Psoas muscle (tissue), 8 donors: ENCODE measurements around the gene C10orf67. TPM values are rescaled to one million over a fixed set of nuclear protein-coding genes. Genes with fewer than 3 reads are reported as not detected.

Experiments used
- ATAC-seq, 4 donors: fragments of 200-7000 bp; cut with Tn5 transposase; one replicate each; pipeline ENCODE4 v1.9.1; 2020; ENCODE audit warnings: moderate library complexity in 3 of 4, mild to moderate bottlenecking in 2 of 4
- DNase-seq, 2 donors: peaks; one replicate each; pipeline ENCODE4 v3.0.0-alpha.2; 2020
- H3K27ac ChIP-seq: fragments of 200-600 bp; one replicate; pipeline ENCODE4 v1.8.0; 2022
- H3K27me3 ChIP-seq, 3 donors: fragments of 200-600 bp in 1 of 3; one replicate each; pipeline versions ENCODE4 v1.6.1 to v1.8.0; 2013 to 2022; ENCODE audit warnings: low read length in 2 of 3, mild to moderate bottlenecking in 2 of 3, moderate library complexity in 1 of 3; ENCODE audit not compliant: insufficient read depth in 3 of 3
- H3K36me3 ChIP-seq, 2 donors: fragments of 200-600 bp in 1 of 2; one replicate each; pipeline versions ENCODE4 v1.6.1 to v1.8.0; 2013 to 2022; ENCODE audit warnings: low read depth in 1 of 2, mild to moderate bottlenecking in 1 of 2, moderate library complexity in 1 of 2; ENCODE audit not compliant: insufficient read depth in 1 of 2
- H3K4me1 ChIP-seq: fragments of 200-600 bp; one replicate; pipeline ENCODE4 v1.8.0; 2022
- H3K4me3 ChIP-seq: fragments of 200-600 bp; one replicate; pipeline ENCODE4 v1.8.0; 2022; ENCODE audit warnings: mild to moderate bottlenecking
- H3K9me3 ChIP-seq: fragments of 200-600 bp; one replicate; pipeline ENCODE4 v1.8.0; 2022
- CTCF ChIP-seq: fragments of 200-600 bp; IDR thresholded peaks from one replicate; pipeline ENCODE4 v1.8.0; 2022; ENCODE audit warnings: antibody characterized with exemption
- WGBS, 3 donors: extraction: QIAGEN DNeasy Blood & Tissue Kit; methylation state at CpG; one replicate each; pipeline versions ENCODE4 v1.1.6 to v1.1.7; 2013; 5-methylcytosine and 5-hydroxymethylcytosine counted together
- intact Hi-C, 2 donors: fragments of 100-400 bp; cut with DNase I; formaldehyde crosslinking; loops; one replicate each; pipeline versions ENCODE4 v1.11.0 to v1.14.2; 2022
- polyA plus RNA-seq, 3 donors: library from polyadenylated mRNA; stranded (reverse); fragments of 200-250 nt; gene quantifications; one replicate each; pipeline ENCODE4 v1.2.3, GENCODE V29; 2013
- total RNA-seq, 4 donors: library from RNA; stranded (reverse); fragmentation: NEBNext Ultra II Directional in 2 of 4; extraction: Animal tissue kit (Norgen Biotek cat#: 25700) in 2 of 4; gene quantifications; one replicate each; pipeline versions ENCODE4 v1.2.1 to v1.2.4, GENCODE V29; 2021 to 2023
- donor health status: healthy with polysubstance abuse.
- donor health status: DM: no; HTN: no; CAD: no; lungs with moderate emphysema.
- donor health status: Bipolar disorder and iron deficiency.
- donor health status: healthy.
- donor health status: DM: yes; HTN: yes; CAD: no.
- donor health status: DM: no; HTN: no; CAD: no.
- donor health status: DM: no; HTN: no; CAD: no.
- donor health status: DM: yes; HTN: yes; CAD: no.

Gene C10orf67
- total and polyA plus RNA-seq, 7 donors: 0.01 to 0.67 (median 0.06) TPM; not detected in 2

GRCh38 chr10:23190872-23191763, 153.5 kb downstream of the C10orf67 start:
- intact Hi-C loops: no loop called here
- WGBS, 3 donors: 2 to 3% (median 2%) methylated on average over 35 to 36 of the region's 36 CpGs

GRCh38 chr10:23189024-23189423, 155.6 kb downstream of the C10orf67 start:
- DNase-seq (no peak), ATAC-seq (no peak)
- intact Hi-C loops: no loop called here
- Histone ChIP-seq H3K4me1 (no peaks in the 10 kb centered on the region), H3K27ac (no peak overlapping the region), H3K9me3 (no peaks in the 10 kb centered on the region), H3K36me3 (no peaks in the 10 kb centered on the region), H3K4me3 (no peak overlapping the region), H3K27me3 (peaks cover 11 to 77% (median 12%) of the 10 kb centered on the region in 3 donors)
- 10 to 22% (median 18%) methylated on average over 5 of the region's 5 CpGs for WGBS, 3 donors
- no peak for TF ChIP-seq CTCF

More at GRCh38 chr10:23190872-23191763, 153.5 kb downstream of the C10orf67 start:
- Histone ChIP-seq H3K4me1 (peaks cover 4% of the 10 kb centered on the region), H3K4me3 (no peak overlapping the region), H3K27me3 (peaks cover 12 to 86% (median 21%) of the 10 kb centered on the region in 3 donors), H3K9me3 (no peaks in the 10 kb centered on the region), H3K36me3 (no peaks in the 10 kb centered on the region), H3K27ac (no peak overlapping the region)
- no peak for DNase-seq
- TF ChIP-seq CTCF: no peak
- ATAC-seq: no peak

GRCh38 chr10:23187155-23187554, 157.4 kb downstream of the C10orf67 start:
- Histone ChIP-seq H3K4me3 (no peak overlapping the region), H3K36me3 (no peaks in the 10 kb centered on the region), H3K27ac (no peak overlapping the region), H3K27me3 (peaks cover 4 to 58% (median 6%) of the 10 kb centered on the region in 3 donors), H3K4me1 (no peaks in the 10 kb centered on the region), H3K9me3 (no peaks in the 10 kb centered on the region)
- no peak for TF ChIP-seq CTCF
- WGBS, 3 donors: 48 to 78% (median 61%) methylated on average over 1 of the region's 1 CpG
- ATAC-seq (no peak), DNase-seq (no peak)
- intact Hi-C loops: no loop called here

- TF ChIP-seq CTCF: no peak
- Histone ChIP-seq H3K27me3 (peaks cover 2 to 54% (median 6%) of the 10 kb centered on the region in 3 donors), H3K27ac (no peak overlapping the region), H3K4me3 (no peak overlapping the region), H3K9me3 (no peaks in the 10 kb centered on the region), H3K36me3 (no peaks in the 10 kb centered on the region), H3K4me1 (no peaks in the 10 kb centered on the region)
- DNase-seq (no peak), ATAC-seq (no peak)
- 21 to 30% (median 24%) methylated on average over 5 of the region's 5 CpGs for WGBS, 3 donors
- intact Hi-C loops: no loop called here
Measured at GRCh38 chr10:23186697-23187096, 157.9 kb downstream of the C10orf67 start.
